HCT116 (cell line): Measurements from ENCODE around the gene CYP20A1. TPM values are rescaled to one million over a fixed set of nuclear protein-coding genes. Genes with fewer than 3 reads are reported as not detected.

Experiments
- ATAC-seq: fragments of 200-7000 bp; cut with Tn5 transposase; 2 replicates; pipeline ENCODE4 v1.9.1; 2020; ENCODE audit warnings: mild to moderate bottlenecking, moderate library complexity
- BruUV-seq: library from RNA; stranded (reverse); fragments of 400-500 nt; replicated peaks from 2 replicates; lab custom pipeline; 2021; lab: Mats Ljungman, UMichigan
- CTCF ChIA-PET: fragments of 300-600 bp; sonication (Branson Sonifier 250); formaldehyde crosslinking; loops from one replicate; lab custom pipeline; 2021; ENCODE audit warnings: antibody characterized with exemption; lab: Charles Lee
- POLR2A ChIA-PET: fragments of 300-600, 350-600 bp; sonication (Branson Sonifier 250); formaldehyde crosslinking; loops from one replicate; lab custom pipeline; 2021; ENCODE audit warnings: antibody characterized with exemption; lab: Charles Lee
- RAD21 ChIA-PET, 2 experiments: fragments of 300-600 bp; sonication (Branson Sonifier 250); formaldehyde crosslinking; loops; one replicate each; lab custom pipeline; 2023; ENCODE audit warnings: low total read pairs in 2 of 2; ENCODE audit not compliant: uncharacterized antibody in 2 of 2, unreplicated experiment in 2 of 2, low non-redundant PET in 1 of 2; lab: Charles Lee
- DNase-seq: peaks from one replicate; pipeline ENCODE4 v3.0.0-alpha.2; 2010; ENCODE audit warnings: low read depth, low spot score
- H2AFZ ChIP-seq: fragments of 200-600 bp; shearing (Covaris generic), sonication (generic); 2 replicates; pipeline ENCODE4 v1.6.1; 2017; ENCODE audit warnings: low read depth, mixed run types, mixed read lengths, antibody characterized with exemption, low read length; ENCODE audit not compliant: poor library complexity, severe bottlenecking
- H3K27ac ChIP-seq: 2 replicates; pipeline ENCODE4 v1.5.1; 2012; ENCODE audit warnings: low read depth, low read length
- H3K27me3 ChIP-seq: fragments of 200-600 bp; sonication (generic); 2 replicates; pipeline ENCODE4 v1.6.1; 2016; ENCODE audit warnings: mixed run types, low read length, mixed read lengths; ENCODE audit not compliant: insufficient read depth
- H3K36me3 ChIP-seq, 2 experiments: fragments of 200-500 bp in 1 of 2; fragments of 200-600 bp in 1 of 2; sonication (Bioruptor generic) in 1 of 2; sonication (generic) in 1 of 2; 2 replicates each; pipeline versions ENCODE4 v1.5.1 to v1.6.1; 2014 to 2016; ENCODE audit warnings: low read length in 2 of 2, inconsistent platforms in 1 of 2, mixed read lengths in 1 of 2, mixed run types in 1 of 2; ENCODE audit not compliant: insufficient read depth in 2 of 2, control insufficient read depth in 1 of 2
- H3K4me1 ChIP-seq, 2 experiments: fragments of 200-600 bp in 1 of 2; sonication (generic) in 1 of 2; 2 replicates each; pipeline versions ENCODE4 v1.5.1 to v1.6.1; 2012 to 2017; ENCODE audit warnings: low read length in 2 of 2, inconsistent platforms in 1 of 2, mild to moderate bottlenecking in 1 of 2, mixed read lengths in 1 of 2, mixed run types in 1 of 2, moderate library complexity in 1 of 2; ENCODE audit not compliant: insufficient read depth in 2 of 2, control insufficient read depth in 1 of 2
- H3K4me2 ChIP-seq: fragments of 200-600 bp; sonication (generic); 2 replicates; pipeline ENCODE4 v1.6.1; 2017; ENCODE audit warnings: mixed run types, low read length, mixed read lengths
- H3K4me3 ChIP-seq, 2 experiments: fragments of 200-600 bp in 1 of 2; sonication (generic) in 1 of 2; replicated peaks in 1 of 2; 2 replicates each; pipeline ENCODE4 v1.5.1; 2011 to 2016; ENCODE audit warnings: low read length in 2 of 2, control low read depth in 1 of 2, low read depth in 1 of 2, mild to moderate bottlenecking in 1 of 2, mixed read lengths in 1 of 2, mixed run types in 1 of 2
- H3K79me2 ChIP-seq: fragments of 200-600 bp; sonication (generic); 2 replicates; pipeline ENCODE4 v1.6.1; 2017; ENCODE audit warnings: mild to moderate bottlenecking, mixed run types, low read length, moderate library complexity, mixed read lengths; ENCODE audit not compliant: insufficient read depth
- H3K9ac ChIP-seq: fragments of 200-600 bp; sonication (generic); 2 replicates; pipeline ENCODE4 v1.6.1; 2016; ENCODE audit warnings: low read length, mixed read lengths
- H3K9me2 ChIP-seq: fragments of 200-600 bp; sonication (generic), shearing (Covaris generic); 2 replicates; pipeline ENCODE4 v1.6.1; 2017; ENCODE audit warnings: mixed run types, mild to moderate bottlenecking, moderate library complexity; ENCODE audit not compliant: insufficient read depth
- H3K9me3 ChIP-seq, 2 experiments: fragments of 200-500 bp in 1 of 2; fragments of 200-600 bp in 1 of 2; sonication (Bioruptor generic) in 1 of 2; sonication (generic) in 1 of 2; 2 replicates each; pipeline ENCODE4 v1.6.1; 2014 to 2017; ENCODE audit warnings: low read length in 2 of 2, mixed read lengths in 2 of 2, inconsistent platforms in 1 of 2, low read depth in 1 of 2, mild to moderate bottlenecking in 1 of 2, mixed run types in 1 of 2, moderate library complexity in 1 of 2; ENCODE audit not compliant: control insufficient read depth in 1 of 2, insufficient read depth in 1 of 2
- H4K20me1 ChIP-seq: fragments of 200-600 bp; sonication (generic), shearing (Covaris generic); 2 replicates; pipeline ENCODE4 v1.6.1; 2017; ENCODE audit warnings: mixed run types, mild to moderate bottlenecking, moderate library complexity; ENCODE audit not compliant: insufficient read depth
- EGR1 ChIP-seq: IDR thresholded peaks from 2 replicates; pipeline ENCODE4 v1.6.1; 2012; ENCODE audit warnings: low read depth
- POLR2A ChIP-seq: IDR thresholded peaks from 2 replicates; pipeline ENCODE4 v1.7.0; 2011; ENCODE audit warnings: borderline replicate concordance; ENCODE audit not compliant: insufficient read depth, insufficient read length; ENCODE audit errors: extremely low read depth
- SP1 ChIP-seq: IDR thresholded peaks from 2 replicates; pipeline ENCODE4 v1.6.1; 2012; ENCODE audit warnings: low read depth
- SRF ChIP-seq: IDR thresholded peaks from 2 replicates; pipeline ENCODE4 v1.6.1; 2012; ENCODE audit warnings: low read depth
- YY1 ChIP-seq: IDR thresholded peaks from 2 replicates; pipeline ENCODE4 v1.6.1; 2011; ENCODE audit warnings: low read length, low read depth, moderate library complexity, mild to moderate bottlenecking; ENCODE audit not compliant: insufficient replicate concordance; ENCODE audit errors: extremely low read depth
- ZFX ChIP-seq: fragments of 450-650 bp; IDR thresholded peaks from 2 replicates; pipeline ENCODE4 v1.6.1; 2017
- intact Hi-C: fragments of 100-400 bp; cut with micrococcal nuclease; formaldehyde crosslinking; loops from 2 replicates; pipeline ENCODE4 v1.10.0; 2022
- total RNA-seq: library from RNA; stranded (reverse); gene quantifications from one replicate; pipeline ENCODE4 v1.2.1, GENCODE V29; 2021; ENCODE audit not compliant: unreplicated experiment

The CYP20A1 gene
- total RNA-seq, 1 experiment from 2014 or later: 10.0 TPM

DNA sequence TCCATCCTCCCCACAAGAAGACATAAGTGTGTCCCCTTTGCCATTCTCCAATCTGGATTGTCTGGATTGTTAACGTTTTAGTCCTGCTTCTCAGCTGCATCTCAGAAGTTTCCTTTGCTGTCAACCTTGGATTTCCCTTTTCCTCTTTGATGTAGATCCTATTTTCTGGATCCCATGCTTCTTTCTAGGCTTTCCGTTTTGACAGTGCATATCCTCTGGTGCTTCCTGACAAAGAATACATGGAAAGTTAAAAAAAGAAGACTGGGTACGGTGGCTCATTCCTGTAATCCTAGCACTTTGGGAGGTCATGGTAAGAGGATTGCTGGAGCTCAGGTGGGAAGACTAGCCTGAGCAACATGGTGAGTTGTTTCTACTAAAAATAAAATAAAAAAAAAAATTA is 116.1 kb downstream of the CYP20A1 start:
- POLR2A ChIA-PET: no interaction called here
- no peaks in the 10 kb centered on the region for H3K9me2 ChIP-seq
- H3K9me3 ChIP-seq: no peaks in the 10 kb centered on the region; a peak in 1 of 4 replicates
- H4K20me1 ChIP-seq: no peaks in the 10 kb centered on the region
- H3K79me2 ChIP-seq: peaks cover 74% of the 10 kb centered on the region
- H2AFZ ChIP-seq: no peak overlapping the region
- no peaks in the 10 kb centered on the region for H3K4me1 ChIP-seq
- no TSS peak for BruUV-seq
- H3K27ac ChIP-seq: no peak overlapping the region
- TF ChIP-seq SP1: no peak
- TF ChIP-seq SRF: no peak
- no peak for TF ChIP-seq EGR1
- TF ChIP-seq YY1: no peak
- TF ChIP-seq ZFX: no peak
- no peak for TF ChIP-seq POLR2A
- TF ChIP-seq, all 23 proteins: peak for 0
- ChIA-PET CTCF (no interaction called here), RAD21 (no interaction called here)
- Histone ChIP-seq H3K36me3 (peaks cover 0 to 2% of the 10 kb centered on the region in 2 experiments; a peak in 1 of 4 replicates), H3K4me2 (no peak overlapping the region), H3K27me3 (no peaks in the 10 kb centered on the region), H3K4me3 (no peak overlapping the region), H3K9ac (no peak overlapping the region)
- no peak for DNase-seq
- ATAC-seq: no peak
- intact Hi-C loops: no loop called here

Other genes starting within 250 kb of the CYP20A1 start
- gene NBEAL1, start 224.1 kb upstream of the CYP20A1 start, total RNA-seq: 17.0 TPM
- gene ABI2, start 89.4 kb downstream of the CYP20A1 start, total RNA-seq: 75.6 TPM